HepG2 (cell line): ENCODE results near the gene COASY. TPM values are rescaled to one million over a fixed set of nuclear protein-coding genes. Genes with fewer than 3 reads are reported as not detected.

Source experiments
- AHR ChIP-seq: IDR thresholded peaks from 2 replicates; pipeline ENCODE4 v1.6.1; 2018; ENCODE audit warnings: missing genetic modification reagents, missing compliant biosample characterization
- AKAP8 ChIP-seq: sonication (generic); formaldehyde crosslinking; IDR thresholded peaks from 2 replicates; pipeline ENCODE4 v1.5.1; 2020; ENCODE audit warnings: mild to moderate bottlenecking, missing genetic modification reagents
- CEBPZ ChIP-seq: IDR thresholded peaks from 2 replicates; pipeline ENCODE4 v1.6.1; 2012; ENCODE audit warnings: low read length, improper control_type of control experiment
- HOXA7 ChIP-seq: sonication (generic); formaldehyde crosslinking; IDR thresholded peaks from 2 replicates; pipeline ENCODE4 v1.8.1; 2022; ENCODE audit warnings: mild to moderate bottlenecking, missing genetic modification reagents, moderate library complexity
- KDM4B ChIP-seq: sonication (generic); formaldehyde crosslinking; IDR thresholded peaks from 2 replicates; pipeline ENCODE4 v1.4.0; 2020; ENCODE audit warnings: missing genetic modification reagents
- MIER3 ChIP-seq: IDR thresholded peaks from 2 replicates; pipeline ENCODE4 v1.6.1; 2016; ENCODE audit warnings: missing compliant biosample characterization, borderline replicate concordance
- NR0B2 ChIP-seq: sonication (generic); formaldehyde crosslinking; IDR thresholded peaks from 2 replicates; pipeline ENCODE4 v1.4.0; 2020; ENCODE audit warnings: mild to moderate bottlenecking, missing genetic modification reagents
- RERE ChIP-seq: IDR thresholded peaks from 2 replicates; pipeline ENCODE4 v1.6.1; 2016; ENCODE audit warnings: low read depth, missing genetic modification reagents, missing compliant biosample characterization
- ZBTB25 ChIP-seq: IDR thresholded peaks from 2 replicates; pipeline ENCODE4 v1.6.1; 2018; ENCODE audit warnings: missing genetic modification reagents
- ZKSCAN1 ChIP-seq: fragments of 150-350 bp; IDR thresholded peaks from 2 replicates; pipeline ENCODE4 v1.6.1; 2014; ENCODE audit warnings: low read length
- ZNF331 ChIP-seq: sonication (generic); formaldehyde crosslinking; IDR thresholded peaks from 2 replicates; pipeline ENCODE4 v1.4.0; 2020; ENCODE audit warnings: missing genetic modification reagents
- ZNF34 ChIP-seq: sonication (generic); formaldehyde crosslinking; IDR thresholded peaks from 2 replicates; pipeline ENCODE4 v1.4.0; 2020; ENCODE audit warnings: mild to moderate bottlenecking, missing genetic modification reagents, borderline replicate concordance
- ZNF549 ChIP-seq: sonication (generic); formaldehyde crosslinking; IDR thresholded peaks from 2 replicates; pipeline ENCODE4 v1.5.0; 2020; ENCODE audit warnings: missing genetic modification reagents
- polyA plus RNA-seq, 8 experiments: library from polyadenylated mRNA; depleted of rRNA in 3 of 8; stranded (reverse) in 7 of 8; unstranded in 1 of 8; fragments of >200 nt; fragmentation: Illumina TruSeq in 4 of 8; extraction: Trizol in 4 of 8; gene quantifications; 2 replicates each; pipeline versions ENCODE4 v1.2.1 to v1.2.3, GENCODE V29; 2011 to 2016; ENCODE audit warnings: low read depth in 4 of 8, missing spikeins in 1 of 8, mixed read lengths in 1 of 8; ENCODE audit not compliant: insufficient read depth in 1 of 8
- total RNA-seq, 5 experiments: library from RNA; depleted of rRNA; stranded (reverse); fragments of >200 nt; fragmentation: Illumina TruSeq; extraction: Trizol; gene quantifications; 2 replicates each; pipeline ENCODE4 v1.2.3, GENCODE V29; 2016; ENCODE audit warnings: low read depth in 1 of 5

Gene COASY
- total and polyA plus RNA-seq, 2 of the 13 experiments (the other 11 are each of a cell fraction or from before 2014, with no cell fraction given), result 90.7 to 125 TPM

- TF ChIP-seq KDM4B (CRISPR knock-in tag) (peak; percentile 62; the same call in 1 of the 2 replicates), RERE (peak; percentile 79), ZNF549 (CRISPR knock-in tag) (no peak), HOXA7 (CRISPR knock-in tag) (no peak), ZKSCAN1 (peak; percentile 4; the same call in 1 of the 2 replicates), AHR (CRISPR knock-in tag) (peak; percentile 12; the same call in 1 of the 2 replicates), NR0B2 (CRISPR knock-in tag) (no peak), MIER3 (CRISPR knock-in tag) (peak; percentile 92), ZNF331 (CRISPR knock-in tag) (peak; percentile 92), ZNF34 (CRISPR knock-in tag) (no peak), AKAP8 (CRISPR knock-in tag) (no peak; the same call in 1 of the 2 replicates), CEBPZ (no peak), ZBTB25 (CRISPR knock-in tag) (peak; percentile 61; the same call in 1 of the 2 replicates)
These were observed 30.9 kb upstream of the COASY start (continued) for GRCh38 chr17:42530952-42531454.
